GM21737 (cell line): ENCODE results near the gene FZR1.

ENCODE experiments used
- ATAC-seq: cut with Tn5 transposase; IDR thresholded peaks from one replicate; pipeline ENCODE4 v1.9.1; 2021; ENCODE audit warnings: mild to moderate bottlenecking, moderate library complexity; ENCODE audit not compliant: unreplicated experiment

FZR1 gene

DNA sequence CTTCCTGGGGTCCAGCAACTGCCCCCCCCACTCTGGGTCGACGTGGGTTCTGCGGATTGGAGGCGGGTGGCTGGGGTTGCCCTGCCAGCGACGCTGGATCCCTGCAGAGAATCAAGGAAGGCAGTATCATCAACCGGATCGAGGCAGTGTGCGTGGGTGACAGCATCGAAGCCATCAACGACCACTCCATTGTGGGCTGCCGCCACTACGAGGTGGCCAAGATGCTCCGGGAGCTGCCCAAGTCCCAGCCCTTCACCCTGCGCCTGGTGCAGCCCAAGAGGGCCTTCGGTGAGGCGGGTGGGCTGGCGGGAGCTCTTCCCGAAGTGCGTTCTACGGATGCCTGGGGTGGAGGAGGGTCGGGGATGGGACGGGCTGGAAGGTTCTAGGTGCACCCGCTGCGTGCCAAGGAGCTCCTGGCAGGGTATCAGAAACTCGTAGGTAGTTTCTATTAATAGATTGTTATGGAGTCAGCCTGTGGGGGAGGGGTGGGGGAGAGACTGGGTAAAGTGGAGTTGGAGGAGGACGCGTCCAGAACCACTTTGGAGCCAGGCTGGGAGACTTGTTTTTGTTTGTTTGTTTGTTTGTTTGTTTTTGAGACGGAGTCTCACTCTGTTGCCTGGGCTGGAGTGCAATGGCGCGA, 80.7 kb downstream of the FZR1 start:
- ATAC-seq = no peak
